Measurements from ENCODE around the gene EVI5.

EVI5 gene

DNA sequence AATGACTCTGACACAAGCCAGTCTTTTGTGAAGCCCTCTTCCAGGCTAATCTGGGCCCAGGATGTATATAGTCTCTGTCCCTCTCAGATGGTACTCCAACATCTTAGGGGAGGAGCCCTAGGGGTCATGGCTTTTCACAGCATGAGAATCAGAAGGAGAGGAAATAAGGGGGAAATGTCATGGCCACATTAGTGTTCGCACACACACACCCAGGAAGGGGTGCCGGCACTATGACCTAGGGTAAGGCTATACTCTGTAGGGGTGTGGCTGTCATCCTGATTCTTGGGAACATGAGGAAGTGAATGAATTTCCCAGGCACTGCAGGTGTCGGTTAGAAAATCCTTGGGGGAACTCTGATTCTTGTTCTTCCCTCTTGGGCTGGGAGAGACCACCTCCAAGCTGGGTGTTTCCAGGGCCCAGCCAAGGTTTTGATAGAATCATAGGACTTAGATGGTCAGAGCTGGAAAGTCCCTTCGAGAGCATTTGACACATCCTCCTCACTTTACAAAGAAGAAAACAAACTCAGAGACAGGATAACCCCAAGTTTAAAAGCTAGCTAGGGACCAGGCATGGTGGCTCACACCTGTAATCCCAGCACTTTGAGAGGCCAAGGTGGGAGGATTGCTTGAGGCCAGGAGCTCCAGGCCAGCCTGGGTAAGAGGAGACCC, 320.2 kb downstream of the EVI5 start:
- Histone ChIP-seq H3K27me3 (replicated peaks; ENCODE audit: control insufficient read depth, insufficient read depth, low read length) (no peaks in the 10 kb centered on the region), H3K36me3 (ENCODE audit: control insufficient read depth, insufficient read depth, low read length, severe bottlenecking) (no peaks in the 10 kb centered on the region), H3K9ac (ENCODE audit: low read length) (no peak overlapping the region), H3K9me3 (ENCODE audit: control insufficient read depth, low read length) (no peaks in the 10 kb centered on the region), H3K4me1 (ENCODE audit: control insufficient read depth, insufficient read depth, low read length) (no peaks in the 10 kb centered on the region), H3K4me3 (ENCODE audit: low read length) (no peak overlapping the region)
- DNase-seq (ENCODE audit: low read depth) = no peak

DNA sequence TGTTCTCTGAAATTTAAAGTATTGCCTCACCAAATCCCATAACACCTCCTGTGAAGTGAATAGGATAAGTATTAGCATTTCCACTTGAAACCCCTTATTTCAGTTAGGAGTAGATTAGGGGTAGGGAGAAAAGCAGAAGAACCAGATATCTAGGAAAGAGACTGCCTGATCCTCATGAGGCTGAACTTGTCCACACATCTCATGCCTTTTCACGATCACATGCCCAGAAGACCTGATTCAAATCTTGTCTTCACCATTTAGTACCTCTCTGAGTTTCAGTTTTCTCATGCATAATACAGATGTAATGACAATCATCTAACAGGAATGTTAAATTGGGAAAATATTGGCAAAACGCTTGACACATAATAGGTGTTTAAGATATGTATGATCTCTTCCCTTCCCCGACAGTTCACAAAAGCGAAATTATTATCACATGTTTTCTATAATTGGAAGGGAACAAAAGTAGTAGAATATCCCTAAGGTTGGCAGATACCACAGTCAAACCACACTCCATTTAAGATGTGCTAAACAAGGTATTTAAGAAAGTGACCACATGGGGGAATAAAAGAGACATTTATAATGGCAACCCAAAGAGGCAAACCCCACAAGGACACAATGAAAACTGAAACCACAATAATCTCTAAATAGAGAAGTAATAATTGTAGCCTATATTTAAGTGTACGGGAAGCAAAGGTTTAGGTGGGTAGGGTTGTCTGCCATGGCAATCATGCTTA, 323.4 kb downstream of the EVI5 start:
- Histone ChIP-seq H3K9me3 (ENCODE audit: control insufficient read depth, low read length) (no peaks in the 10 kb centered on the region), H3K9ac (ENCODE audit: low read length) (no peak overlapping the region), H3K36me3 (ENCODE audit: control insufficient read depth, insufficient read depth, low read length, severe bottlenecking) (no peaks in the 10 kb centered on the region), H3K4me1 (ENCODE audit: control insufficient read depth, insufficient read depth, low read length) (no peaks in the 10 kb centered on the region), H3K27me3 (replicated peaks; ENCODE audit: control insufficient read depth, insufficient read depth, low read length) (no peaks in the 10 kb centered on the region), H3K4me3 (ENCODE audit: low read length) (no peak overlapping the region)
- no peak for DNase-seq (ENCODE audit: low read depth)

DNA sequence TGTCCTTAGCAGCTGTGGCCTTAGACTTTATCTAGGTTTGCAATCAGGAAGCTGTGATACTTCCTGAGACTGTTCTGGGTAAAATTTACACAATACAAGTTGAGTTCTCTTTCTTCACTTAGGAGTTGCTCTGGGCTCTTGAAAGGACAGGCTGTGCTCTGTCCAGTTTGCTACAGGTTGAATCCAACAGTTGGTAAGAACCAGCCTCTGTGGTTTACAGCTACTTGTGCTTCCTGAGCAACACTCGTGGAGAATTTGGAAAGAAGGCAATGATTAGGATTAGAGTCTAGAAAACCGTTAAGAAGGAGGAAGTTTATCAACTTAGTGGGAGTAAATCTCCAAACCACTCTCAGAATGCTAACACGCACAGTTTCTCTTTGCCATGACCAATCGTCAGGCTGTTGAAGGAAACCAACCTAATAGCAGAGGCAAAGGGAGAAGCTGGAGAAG, 325.0 kb downstream of the EVI5 start:
- DNase-seq (ENCODE audit: low read depth) = no peak
- Histone ChIP-seq H3K9me3 (ENCODE audit: control insufficient read depth, low read length) (no peaks in the 10 kb centered on the region), H3K4me1 (ENCODE audit: control insufficient read depth, insufficient read depth, low read length) (no peaks in the 10 kb centered on the region), H3K4me3 (ENCODE audit: low read length) (no peak overlapping the region), H3K27me3 (replicated peaks; ENCODE audit: control insufficient read depth, insufficient read depth, low read length) (no peaks in the 10 kb centered on the region), H3K36me3 (ENCODE audit: control insufficient read depth, insufficient read depth, low read length, severe bottlenecking) (no peaks in the 10 kb centered on the region), H3K9ac (ENCODE audit: low read length) (no peak overlapping the region)
